Endothelial cell of umbilical vein (primary cell): Measurements from ENCODE around the gene ZNF438. TPM values are rescaled to one million over a fixed set of nuclear protein-coding genes. Genes with fewer than 3 reads are reported as not detected.
"Not testable (repeated sequence)": the region's sequence is repeated elsewhere in the genome, so short reads cannot be mapped to it uniquely, and the experiment has no call there.

ENCODE experiments used
- BruUV-seq: library from RNA; stranded (reverse); fragments of 400-500 nt; replicated peaks from 2 replicates; lab custom pipeline; 2021; lab: Mats Ljungman, UMichigan
- CTCF ChIA-PET: fragments of 300-600, 350-600 bp; sonication (Branson Sonifier 250); formaldehyde crosslinking; loops from one replicate; lab custom pipeline; 2021; ENCODE audit warnings: antibody characterized with exemption, inconsistent platforms; lab: Charles Lee
- POLR2A ChIA-PET: fragments of 300-600, 350-600 bp; sonication (Branson Sonifier 250); formaldehyde crosslinking; loops from one replicate; lab custom pipeline; 2021; ENCODE audit warnings: antibody characterized with exemption, inconsistent platforms; lab: Charles Lee
- DNase-seq: peaks from one replicate; pipeline ENCODE4 v3.0.0-alpha.2; 2011; ENCODE audit warnings: low read depth, low spot score
- FAIRE-seq: peaks from 2 replicates; lab custom pipeline; 2011; peaks lifted over from hg19 to GRCh38; lab: Jason Lieb, UNC
- H2AFZ ChIP-seq: 2 replicates; pipeline ENCODE4 v1.6.0; 2012; ENCODE audit warnings: low read depth, low read length, control low read depth, inconsistent platforms
- H3K27ac ChIP-seq: 2 replicates; pipeline ENCODE4 v1.5.1; 2011; ENCODE audit warnings: low read depth, mild to moderate bottlenecking, control low read depth, low read length, moderate library complexity; ENCODE audit not compliant: insufficient read depth
- H3K27me3 ChIP-seq, 2 experiments: 2 replicates each; pipeline versions ENCODE4 v1.6.0 to v1.6.1; 2011; ENCODE audit warnings: low read length in 2 of 2, mixed read lengths in 1 of 2; ENCODE audit not compliant: control insufficient read depth in 2 of 2, insufficient read depth in 2 of 2
- H3K36me3 ChIP-seq, 2 experiments: 2 replicates in 1 of 2; 3 replicates in 1 of 2; pipeline ENCODE4 v1.5.1; 2011; ENCODE audit warnings: low read length in 2 of 2, mild to moderate bottlenecking in 1 of 2, moderate library complexity in 1 of 2; ENCODE audit not compliant: control insufficient read depth in 2 of 2, insufficient read depth in 2 of 2; ENCODE audit errors: extremely low read depth in 1 of 2
- H3K4me1 ChIP-seq: 3 replicates; pipeline ENCODE4 v1.5.1; 2011; ENCODE audit warnings: mild to moderate bottlenecking, low read length; ENCODE audit not compliant: control insufficient read depth, insufficient read depth; ENCODE audit errors: extremely low read depth
- H3K4me2 ChIP-seq: 2 replicates; pipeline ENCODE4 v1.6.1; 2011; ENCODE audit warnings: low read length, control low read depth, mixed read lengths; ENCODE audit not compliant: insufficient read depth
- H3K4me3 ChIP-seq, 3 experiments: fragments of 200-600 bp in 1 of 3; sonication (generic), shearing (Covaris generic) in 1 of 3; replicated peaks in 1 of 3; 2 replicates each; pipeline ENCODE4 v1.5.1; 2011 to 2016; ENCODE audit warnings: control low read depth in 3 of 3, low read length in 3 of 3, mild to moderate bottlenecking in 2 of 3, inconsistent platforms in 1 of 3, low read depth in 1 of 3, moderate library complexity in 1 of 3; ENCODE audit not compliant: insufficient read depth in 1 of 3
- H3K79me2 ChIP-seq: 2 replicates; pipeline ENCODE4 v1.6.0; 2012; ENCODE audit warnings: low read length, inconsistent platforms; ENCODE audit not compliant: control insufficient read depth, insufficient read depth
- H3K9ac ChIP-seq: replicated peaks from 2 replicates; pipeline ENCODE3; 2011; ENCODE audit warnings: low read length, control low read depth; ENCODE audit not compliant: insufficient read depth; ENCODE audit errors: extremely low read depth
- H3K9me1 ChIP-seq: replicated peaks from 3 replicates; pipeline ENCODE4 v1.6.0; 2011; ENCODE audit warnings: mild to moderate bottlenecking, low read length; ENCODE audit not compliant: control insufficient read depth, insufficient read depth; ENCODE audit errors: extremely low read depth
- H3K9me3 ChIP-seq: replicated peaks from 2 replicates; pipeline ENCODE4 v1.5.1; 2012; ENCODE audit warnings: low read length, inconsistent platforms; ENCODE audit not compliant: control insufficient read depth, insufficient read depth
- H4K20me1 ChIP-seq: replicated peaks from 2 replicates; pipeline ENCODE3; 2011; ENCODE audit warnings: mild to moderate bottlenecking, low read length; ENCODE audit not compliant: control insufficient read depth, insufficient read depth; ENCODE audit errors: extremely low read depth
- CTCF ChIP-seq, 2 donors: IDR thresholded peaks; 1 replicate in 1 of 2; 2 replicates in 1 of 2; pipeline ENCODE4 v1.5.1; 2011; ENCODE audit warnings: low read length in 2 of 2, mild to moderate bottlenecking in 2 of 2, moderate library complexity in 2 of 2, control low read depth in 1 of 2, inconsistent platforms in 1 of 2, low read depth in 1 of 2; ENCODE audit not compliant: insufficient read depth in 1 of 2; ENCODE audit errors: extremely low read depth in 1 of 2
- EZH2 ChIP-seq: IDR thresholded peaks from 2 replicates; pipeline ENCODE4 v1.6.1; 2012; ENCODE audit warnings: borderline replicate concordance, low read depth, mild to moderate bottlenecking, moderate library complexity, low read length, inconsistent platforms; ENCODE audit not compliant: severe bottlenecking
- FOS ChIP-seq: IDR thresholded peaks from 2 replicates; pipeline ENCODE4 v1.6.1; 2011; ENCODE audit warnings: mild to moderate bottlenecking, low read length, moderate library complexity, borderline replicate concordance; ENCODE audit not compliant: insufficient read depth
- GATA2 ChIP-seq: IDR thresholded peaks from 2 replicates; pipeline ENCODE4 v1.7.0; 2011; ENCODE audit warnings: low read depth, mild to moderate bottlenecking, moderate library complexity, mixed read lengths, low read length; ENCODE audit not compliant: insufficient read length, insufficient read depth
- JUN ChIP-seq: IDR thresholded peaks from 2 replicates; pipeline ENCODE4 v1.6.1; 2011; ENCODE audit warnings: borderline replicate concordance, low read depth; ENCODE audit not compliant: insufficient read length, insufficient read depth
- MAX ChIP-seq: IDR thresholded peaks from 2 replicates; pipeline ENCODE4 v1.6.1; 2011; ENCODE audit not compliant: insufficient read depth, insufficient read length
- MYC ChIP-seq: IDR thresholded peaks from one replicate; pipeline ENCODE4 v1.6.1; 2011; ENCODE audit warnings: mild to moderate bottlenecking, low read depth, low read length
- POLR2A ChIP-seq: IDR thresholded peaks from 2 replicates; pipeline ENCODE4 v1.6.1; 2012; ENCODE audit warnings: low read depth, mild to moderate bottlenecking, control low read depth, low read length
- POLR2AphosphoS5 ChIP-seq: IDR thresholded peaks from 2 replicates; pipeline ENCODE4 v1.6.1; 2012; ENCODE audit warnings: low read depth, mild to moderate bottlenecking, control low read depth, low read length, moderate library complexity; ENCODE audit not compliant: insufficient read depth
- dilution Hi-C: fragments of 300-500 bp; cut with MboI; formaldehyde crosslinking; loops from one replicate; pipeline ENCODE4 v1.15.0; 2019; ENCODE audit warnings: low sequenced_read_pairs; ENCODE audit not compliant: extremely low pct_ligation_motif_present
- intact Hi-C: fragments of 100-400 bp; cut with micrococcal nuclease; formaldehyde crosslinking; loops from one replicate; pipeline ENCODE4 v1.10.0; 2022
- polyA plus RNA-seq, 4 experiments: library from polyadenylated mRNA; depleted of rRNA in 3 of 4; stranded (reverse) in 3 of 4; unstranded in 1 of 4; fragments of >200 nt; gene quantifications; 2 replicates each; pipeline versions ENCODE4 v1.2.1 to v1.2.3, GENCODE V29; 2011 to 2012; ENCODE audit warnings: missing spikeins in 1 of 4
- total RNA-seq: library from RNA; stranded (reverse); gene quantifications from 2 replicates; pipeline ENCODE4 v1.2.3, GENCODE V29; 2021

The ZNF438 gene
- total and polyA plus RNA-seq, 2 donors (not counting 3 experiments of a cell fraction or from before 2014, with no cell fraction given), result 7.2 to 15.1 TPM

GRCh38 chr10:30959836-30960210 lies 71.8 kb downstream of the ZNF438 start:
- TF ChIP-seq FOS (no peak), MYC (no peak), CTCF (IDR thresholded peaks at IDR 0.05; ENCODE audit: extremely low read depth in 1 of 2, insufficient read depth in 1 of 2, low read depth in 1 of 2, low read length in 2 of 2) (no peak), MAX (no peak), POLR2AphosphoS5 (no peak), EZH2 (no peak), GATA2 (no peak), JUN (no peak), POLR2A (no peak)
- CTCF ChIA-PET, result no interaction called here

GRCh38 chr10:30949218-30949617 lies 82.4 kb downstream of the ZNF438 start:
- POLR2A ChIA-PET, BruUV-seq, H4K20me1 ChIP-seq, FAIRE-seq, H3K9me3 ChIP-seq, H3K4me1 ChIP-seq, CTCF ChIA-PET, dilution Hi-C loops, H3K9ac ChIP-seq, H3K79me2 ChIP-seq, H3K9me1 ChIP-seq, DNase-seq, intact Hi-C loops, H3K27me3 ChIP-seq, H3K36me3 ChIP-seq, H3K4me2 ChIP-seq, H3K4me3 ChIP-seq, H3K27ac ChIP-seq, H2AFZ ChIP-seq: not testable (repeated sequence)

More at GRCh38 chr10:30959836-30960210, 71.8 kb downstream of the ZNF438 start:
- no peaks in the 10 kb centered on the region for H3K27me3 ChIP-seq
- intact Hi-C loops, result loop anchor here (5.0 kb wide), 2 partner anchors 78 to 357 kb away; partner anchors contain the start of gene ZEB1
- no peak overlapping the region for H3K4me2 ChIP-seq
- H3K36me3 ChIP-seq, result no peaks in the 10 kb centered on the region
- no peaks in the 10 kb centered on the region for H3K9me1 ChIP-seq
- H3K9me3 ChIP-seq, result no peaks in the 10 kb centered on the region
- H3K9ac ChIP-seq, result no peak overlapping the region
- no TSS peak for BruUV-seq
- POLR2A ChIA-PET, result no interaction called here
- DNase-seq (no peak), FAIRE-seq (no peak)
- dilution Hi-C loops, result no loop called here
- no peaks in the 10 kb centered on the region for H4K20me1 ChIP-seq
- H3K79me2 ChIP-seq, result peaks cover 2% of the 10 kb centered on the region
- no peak overlapping the region for H3K4me3 ChIP-seq
- H3K27ac ChIP-seq, result no peak overlapping the region
- peaks cover 14% of the 10 kb centered on the region for H3K4me1 ChIP-seq
- H2AFZ ChIP-seq, result no peak overlapping the region
